ENCODE results near the gene CHDH. TPM values are rescaled to one million over a fixed set of nuclear protein-coding genes. Genes with fewer than 3 reads are reported as not detected.

CHDH gene
- total RNA-seq, 1 donor from 2014 or later: 3.2 TPM

- no peak overlapping the region for H3K4me3 Mint-ChIP-seq
- peaks cover 17% of the 10 kb centered on the region for H3K4me1 Mint-ChIP-seq
- DNase-seq (ENCODE audit: low spot score in 2 of 2, unreplicated experiment in 2 of 2): peak in 1 of 2 experiments; percentile 36
- H3K27ac Mint-ChIP-seq: no peak overlapping the region
- no peak for TF ChIP-seq CTCF (IDR thresholded peaks at IDR 0.05; ENCODE audit: unreplicated experiment)
- no peaks in the 10 kb centered on the region for H3K36me3 Mint-ChIP-seq
- H3K9me3 Mint-ChIP-seq: no peaks in the 10 kb centered on the region
- H3K27me3 Mint-ChIP-seq (ENCODE audit: low read depth): peaks cover 4% of the 10 kb centered on the region
These were observed 36.3 kb downstream of the CHDH start for GRCh38 chr3:53809764-53810400.

- H3K27ac Mint-ChIP-seq: no peak overlapping the region
- peak in 1 of 2 experiments; percentile 30 for DNase-seq (ENCODE audit: low spot score in 2 of 2, unreplicated experiment in 2 of 2)
- no peak overlapping the region for H3K4me3 Mint-ChIP-seq
- no peak for TF ChIP-seq CTCF (IDR thresholded peaks at IDR 0.05; ENCODE audit: unreplicated experiment)
- peaks cover 19% of the 10 kb centered on the region for H3K4me1 Mint-ChIP-seq
- H3K36me3 Mint-ChIP-seq: no peaks in the 10 kb centered on the region
- H3K27me3 Mint-ChIP-seq (ENCODE audit: low read depth): peaks cover 4% of the 10 kb centered on the region
- no peaks in the 10 kb centered on the region for H3K9me3 Mint-ChIP-seq
These were observed 37.0 kb downstream of the CHDH start for GRCh38 chr3:53809267-53809666.

- H3K27ac Mint-ChIP-seq: no peak overlapping the region
- peaks cover 19% of the 10 kb centered on the region for H3K4me1 Mint-ChIP-seq
- no peak overlapping the region for H3K4me3 Mint-ChIP-seq
- peak in 1 of 2 experiments; percentile 28 for DNase-seq (ENCODE audit: low spot score in 2 of 2, unreplicated experiment in 2 of 2)
- H3K36me3 Mint-ChIP-seq: no peaks in the 10 kb centered on the region
- TF ChIP-seq CTCF (IDR thresholded peaks at IDR 0.05; ENCODE audit: unreplicated experiment): no peak
- H3K9me3 Mint-ChIP-seq: no peaks in the 10 kb centered on the region
- peaks cover 4% of the 10 kb centered on the region for H3K27me3 Mint-ChIP-seq (ENCODE audit: low read depth)
These were observed 37.7 kb downstream of the CHDH start for GRCh38 chr3:53808496-53808895.

GRCh38 chr3:53807117-53807810 lies 39.0 kb downstream of the CHDH start:
- no peak for TF ChIP-seq CTCF (IDR thresholded peaks at IDR 0.05; ENCODE audit: unreplicated experiment)
- DNase-seq (ENCODE audit: low spot score in 2 of 2, unreplicated experiment in 2 of 2): peak in 1 of 2 experiments; percentile 36
- Mint-ChIP-seq H3K4me3 (no peak overlapping the region), H3K9me3 (no peaks in the 10 kb centered on the region), H3K27me3 (ENCODE audit: low read depth) (peaks cover 4% of the 10 kb centered on the region), H3K27ac (no peak overlapping the region), H3K4me1 (peaks cover 19% of the 10 kb centered on the region), H3K36me3 (no peaks in the 10 kb centered on the region)

GRCh38 chr3:53806182-53807116 lies 39.8 kb downstream of the CHDH start:
- H3K4me1 Mint-ChIP-seq: peaks cover 19% of the 10 kb centered on the region
- no peak overlapping the region for H3K27ac Mint-ChIP-seq
- H3K4me3 Mint-ChIP-seq: no peak overlapping the region
- no peaks in the 10 kb centered on the region for H3K36me3 Mint-ChIP-seq
- H3K27me3 Mint-ChIP-seq (ENCODE audit: low read depth): peaks cover 4% of the 10 kb centered on the region
- no peak for TF ChIP-seq CTCF (IDR thresholded peaks at IDR 0.05; ENCODE audit: unreplicated experiment)
- peak in 1 of 2 experiments; percentile 29 for DNase-seq (ENCODE audit: low spot score in 2 of 2, unreplicated experiment in 2 of 2)
- no peaks in the 10 kb centered on the region for H3K9me3 Mint-ChIP-seq
